NB4 (cell line): ENCODE measurements around the gene STKLD1.
"Not testable (repeated sequence)": the region's sequence is repeated elsewhere in the genome, so short reads cannot be mapped to it uniquely, and the experiment has no call there.

Source experiments
- DNase-seq: peaks from one replicate; pipeline ENCODE4 v3.0.0; 2010; ENCODE audit warnings: low read depth
- H3K4me3 ChIP-seq: one replicate; pipeline ENCODE4 v1.5.1; 2011; ENCODE audit warnings: mild to moderate bottlenecking, low read depth, low read length, moderate library complexity
- CTCF ChIP-seq: IDR thresholded peaks from one replicate; pipeline ENCODE4 v1.5.1; 2012; ENCODE audit warnings: low read depth, low read length
- MAX ChIP-seq: IDR thresholded peaks from 2 replicates; pipeline ENCODE4 v1.6.1; 2011; ENCODE audit warnings: low read depth, low read length
- MYC ChIP-seq: IDR thresholded peaks from 2 replicates; pipeline ENCODE4 v1.6.1; 2011; ENCODE audit warnings: low read depth, low read length
- POLR2A ChIP-seq: IDR thresholded peaks from 2 replicates; pipeline ENCODE4 v1.6.1; 2011; ENCODE audit warnings: mild to moderate bottlenecking; ENCODE audit not compliant: insufficient read length; ENCODE audit errors: extremely low read depth

The STKLD1 gene

DNA sequence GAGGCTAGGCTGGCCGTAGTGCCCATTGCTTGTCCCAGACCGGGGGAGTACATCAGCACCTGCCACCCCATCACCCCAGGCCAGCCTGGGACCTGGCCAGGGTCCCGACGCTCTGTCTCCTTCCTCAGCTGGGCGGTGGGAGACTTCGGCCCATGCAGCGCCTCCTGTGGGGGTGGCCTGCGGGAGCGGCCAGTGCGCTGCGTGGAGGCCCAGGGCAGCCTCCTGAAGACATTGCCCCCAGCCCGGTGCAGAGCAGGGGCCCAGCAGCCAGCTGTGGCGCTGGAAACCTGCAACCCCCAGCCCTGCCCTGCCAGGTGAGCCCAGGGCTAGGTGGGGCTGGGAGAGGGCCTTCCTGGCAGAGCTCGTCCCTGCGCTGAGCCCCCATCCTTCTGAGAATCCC is 67.1 kb downstream of the STKLD1 start:
- H3K4me3 ChIP-seq, result no peak overlapping the region
- DNase-seq, result no peak
- TF ChIP-seq POLR2A, result no peak
- no peak for TF ChIP-seq CTCF
- TF ChIP-seq MYC, result no peak
- no peak for TF ChIP-seq MAX

DNA sequence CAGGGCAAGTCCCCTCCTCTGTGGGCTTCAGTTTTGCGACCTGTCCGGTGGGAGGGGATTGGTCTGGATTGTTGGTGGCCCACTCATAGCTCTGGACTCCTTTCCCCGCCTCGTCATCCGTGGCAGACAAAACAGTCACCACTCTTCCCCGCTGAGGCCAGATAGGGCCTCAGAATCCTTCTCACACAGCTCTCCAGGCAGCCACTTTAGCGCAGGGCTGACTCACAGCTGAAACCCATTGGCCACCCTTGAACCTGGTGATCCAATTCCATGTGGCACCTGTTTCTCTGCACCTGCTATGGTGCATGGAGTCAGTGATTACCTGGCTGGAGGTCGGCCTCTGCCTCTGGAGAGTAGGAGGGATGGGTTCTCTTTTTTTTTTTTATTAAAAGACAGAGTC is 67.8 kb downstream of the STKLD1 start:
- no peak for TF ChIP-seq MAX
- TF ChIP-seq CTCF, result no peak
- TF ChIP-seq POLR2A, result no peak
- TF ChIP-seq MYC, result no peak
- no peak for DNase-seq

GRCh38 chr9:133445293-133445969 is 69.3 kb downstream of the STKLD1 start:
- H3K4me3 ChIP-seq, result no peak overlapping the region
- DNase-seq, result no peak
- TF ChIP-seq POLR2A (no peak), MAX (0 out of 2 replicates have a peak, but pooled peaks have one; percentile 30)

More for the DNA sequence above, 67.8 kb downstream of the STKLD1 start:
- H3K4me3 ChIP-seq, result no peak overlapping the region

GRCh38 chr9:133448487-133448972 is 72.4 kb downstream of the STKLD1 start:
- no peak overlapping the region for H3K4me3 ChIP-seq
- DNase-seq, result no peak
- TF ChIP-seq CTCF, result no peak
- no peak for TF ChIP-seq POLR2A
- TF ChIP-seq MYC, result no peak
- TF ChIP-seq MAX, result no peak

- TF ChIP-seq MYC (no peak), MAX (no peak), CTCF (no peak), POLR2A (no peak)
- no peak overlapping the region for H3K4me3 ChIP-seq
- DNase-seq, result no peak
These were observed 73.6 kb downstream of the STKLD1 start for GRCh38 chr9:133449760-133450159.

DNA sequence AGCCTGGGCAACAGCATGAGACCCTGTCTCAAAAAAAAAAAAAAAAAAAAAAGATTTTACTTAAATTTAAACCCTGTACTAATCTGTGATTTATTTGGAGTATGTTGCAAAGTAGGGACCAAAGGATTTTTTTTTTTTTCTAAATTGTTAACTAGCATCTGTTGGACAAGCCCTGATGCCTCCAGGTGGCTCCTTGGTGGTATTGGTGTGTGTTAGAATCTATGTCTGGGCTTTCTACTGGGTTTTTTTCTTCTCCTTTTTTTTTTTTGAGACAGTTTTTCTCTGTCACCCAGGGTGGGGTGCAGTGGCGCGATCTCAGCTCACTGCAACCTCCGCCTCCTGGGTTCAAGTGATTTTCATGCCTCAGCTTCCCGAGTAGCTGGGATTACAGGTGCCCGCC is 75.7 kb downstream of the STKLD1 start:
- not testable (repeated sequence) for H3K4me3 ChIP-seq, DNase-seq

GRCh38 chr9:133452562-133452961 is 76.4 kb downstream of the STKLD1 start:
- TF ChIP-seq MYC, result no peak
- no peak for TF ChIP-seq CTCF
- no peak for TF ChIP-seq POLR2A
- TF ChIP-seq MAX, result no peak
- no peak for DNase-seq
- H3K4me3 ChIP-seq, result no peak overlapping the region
